NCI-H748 (cell line): Measurements from ENCODE around the gene MFSD2A.
A peak's percentile ranks its signal among the peaks of the same experiment; 100 is the strongest.
"Not testable (repeated sequence)": the region's sequence is repeated elsewhere in the genome, so short reads cannot be mapped to it uniquely, and the experiment has no call there.

Experiments used
- DNase-seq: peaks from one replicate; lab custom pipeline; 2025; ENCODE audit not compliant: unreplicated experiment; lab: John Stamatoyannopoulos, UW

The MFSD2A gene

GRCh38 chr1:39996396-39997004, 41.6 kb downstream of the MFSD2A start:
- DNase-seq, result no peak

GRCh38 chr1:40001456-40001855, 46.5 kb downstream of the MFSD2A start:
- DNase-seq, result no peak

- no peak for DNase-seq
Observed at GRCh38 chr1:40003156-40004093, 48.5 kb downstream of the MFSD2A start.

GRCh38 chr1:40004857-40005256, 49.9 kb downstream of the MFSD2A start:
- DNase-seq, result peak; percentile 85

GRCh38 chr1:40007481-40008034, 52.6 kb downstream of the MFSD2A start:
- not testable (repeated sequence) for DNase-seq

- DNase-seq, result no peak
Observed at GRCh38 chr1:40011198-40011597, 56.3 kb downstream of the MFSD2A start.

- DNase-seq, result no peak
Observed at GRCh38 chr1:40014253-40014706, 59.3 kb downstream of the MFSD2A start.

- DNase-seq, result no peak
Observed at GRCh38 chr1:40014812-40015594, 60.1 kb downstream of the MFSD2A start.

GRCh38 chr1:40017951-40018575, 63.1 kb downstream of the MFSD2A start:
- peak; percentile 62 for DNase-seq
